HCT116 (cell line): ENCODE results near the gene DDX24. TPM values are rescaled to one million over a fixed set of nuclear protein-coding genes. Genes with fewer than 3 reads are reported as not detected.
A peak's percentile ranks its signal among the peaks of the same experiment; 100 is the strongest.

ENCODE experiments used
- ATAC-seq: fragments of 200-7000 bp; cut with Tn5 transposase; 2 replicates; pipeline ENCODE4 v1.9.1; 2020; ENCODE audit warnings: mild to moderate bottlenecking, moderate library complexity
- BruUV-seq: library from RNA; stranded (reverse); fragments of 400-500 nt; replicated peaks from 2 replicates; lab custom pipeline; 2021; lab: Mats Ljungman, UMichigan
- CTCF ChIA-PET: fragments of 300-600 bp; sonication (Branson Sonifier 250); formaldehyde crosslinking; loops from one replicate; lab custom pipeline; 2021; ENCODE audit warnings: antibody characterized with exemption; lab: Charles Lee
- POLR2A ChIA-PET: fragments of 300-600, 350-600 bp; sonication (Branson Sonifier 250); formaldehyde crosslinking; loops from one replicate; lab custom pipeline; 2021; ENCODE audit warnings: antibody characterized with exemption; lab: Charles Lee
- RAD21 ChIA-PET, 2 experiments: fragments of 300-600 bp; sonication (Branson Sonifier 250); formaldehyde crosslinking; loops; one replicate each; lab custom pipeline; 2023; ENCODE audit warnings: low total read pairs in 2 of 2; ENCODE audit not compliant: uncharacterized antibody in 2 of 2, unreplicated experiment in 2 of 2, low non-redundant PET in 1 of 2; lab: Charles Lee
- DNase-seq: peaks from one replicate; pipeline ENCODE4 v3.0.0-alpha.2; 2010; ENCODE audit warnings: low read depth, low spot score
- H2AFZ ChIP-seq: fragments of 200-600 bp; shearing (Covaris generic), sonication (generic); 2 replicates; pipeline ENCODE4 v1.6.1; 2017; ENCODE audit warnings: low read depth, mixed run types, mixed read lengths, antibody characterized with exemption, low read length; ENCODE audit not compliant: poor library complexity, severe bottlenecking
- H3K27ac ChIP-seq: 2 replicates; pipeline ENCODE4 v1.5.1; 2012; ENCODE audit warnings: low read depth, low read length
- H3K27me3 ChIP-seq: fragments of 200-600 bp; sonication (generic); 2 replicates; pipeline ENCODE4 v1.6.1; 2016; ENCODE audit warnings: mixed run types, low read length, mixed read lengths; ENCODE audit not compliant: insufficient read depth
- H3K36me3 ChIP-seq, 2 experiments: fragments of 200-500 bp in 1 of 2; fragments of 200-600 bp in 1 of 2; sonication (Bioruptor generic) in 1 of 2; sonication (generic) in 1 of 2; 2 replicates each; pipeline versions ENCODE4 v1.5.1 to v1.6.1; 2014 to 2016; ENCODE audit warnings: low read length in 2 of 2, inconsistent platforms in 1 of 2, mixed read lengths in 1 of 2, mixed run types in 1 of 2; ENCODE audit not compliant: insufficient read depth in 2 of 2, control insufficient read depth in 1 of 2
- H3K4me1 ChIP-seq, 2 experiments: fragments of 200-600 bp in 1 of 2; sonication (generic) in 1 of 2; 2 replicates each; pipeline versions ENCODE4 v1.5.1 to v1.6.1; 2012 to 2017; ENCODE audit warnings: low read length in 2 of 2, inconsistent platforms in 1 of 2, mild to moderate bottlenecking in 1 of 2, mixed read lengths in 1 of 2, mixed run types in 1 of 2, moderate library complexity in 1 of 2; ENCODE audit not compliant: insufficient read depth in 2 of 2, control insufficient read depth in 1 of 2
- H3K4me2 ChIP-seq: fragments of 200-600 bp; sonication (generic); 2 replicates; pipeline ENCODE4 v1.6.1; 2017; ENCODE audit warnings: mixed run types, low read length, mixed read lengths
- H3K4me3 ChIP-seq, 2 experiments: fragments of 200-600 bp in 1 of 2; sonication (generic) in 1 of 2; replicated peaks in 1 of 2; 2 replicates each; pipeline ENCODE4 v1.5.1; 2011 to 2016; ENCODE audit warnings: low read length in 2 of 2, control low read depth in 1 of 2, low read depth in 1 of 2, mild to moderate bottlenecking in 1 of 2, mixed read lengths in 1 of 2, mixed run types in 1 of 2
- H3K79me2 ChIP-seq: fragments of 200-600 bp; sonication (generic); 2 replicates; pipeline ENCODE4 v1.6.1; 2017; ENCODE audit warnings: mild to moderate bottlenecking, mixed run types, low read length, moderate library complexity, mixed read lengths; ENCODE audit not compliant: insufficient read depth
- H3K9ac ChIP-seq: fragments of 200-600 bp; sonication (generic); 2 replicates; pipeline ENCODE4 v1.6.1; 2016; ENCODE audit warnings: low read length, mixed read lengths
- H3K9me2 ChIP-seq: fragments of 200-600 bp; sonication (generic), shearing (Covaris generic); 2 replicates; pipeline ENCODE4 v1.6.1; 2017; ENCODE audit warnings: mixed run types, mild to moderate bottlenecking, moderate library complexity; ENCODE audit not compliant: insufficient read depth
- H3K9me3 ChIP-seq, 2 experiments: fragments of 200-500 bp in 1 of 2; fragments of 200-600 bp in 1 of 2; sonication (Bioruptor generic) in 1 of 2; sonication (generic) in 1 of 2; 2 replicates each; pipeline ENCODE4 v1.6.1; 2014 to 2017; ENCODE audit warnings: low read length in 2 of 2, mixed read lengths in 2 of 2, inconsistent platforms in 1 of 2, low read depth in 1 of 2, mild to moderate bottlenecking in 1 of 2, mixed run types in 1 of 2, moderate library complexity in 1 of 2; ENCODE audit not compliant: control insufficient read depth in 1 of 2, insufficient read depth in 1 of 2
- H4K20me1 ChIP-seq: fragments of 200-600 bp; sonication (generic), shearing (Covaris generic); 2 replicates; pipeline ENCODE4 v1.6.1; 2017; ENCODE audit warnings: mixed run types, mild to moderate bottlenecking, moderate library complexity; ENCODE audit not compliant: insufficient read depth
- CBX3 ChIP-seq: IDR thresholded peaks from 2 replicates; pipeline ENCODE4 v1.6.1; 2012; ENCODE audit warnings: low read depth
- CEBPB ChIP-seq: IDR thresholded peaks from 2 replicates; pipeline ENCODE4 v1.6.1; 2012; ENCODE audit warnings: low read depth
- ELF1 ChIP-seq: IDR thresholded peaks from 2 replicates; pipeline ENCODE4 v1.6.1; 2012; ENCODE audit warnings: low read depth, borderline replicate concordance
- EZH2 ChIP-seq: fragments of 200-600 bp; sonication (generic); IDR thresholded peaks from 2 replicates; pipeline ENCODE4 v1.6.1; 2017; ENCODE audit warnings: antibody characterized with exemption, mixed run types
- EZH2phosphoT487 ChIP-seq: fragments of 200-600 bp; IDR thresholded peaks from 2 replicates; pipeline ENCODE4 v1.6.1; 2018; ENCODE audit warnings: antibody characterized with exemption, borderline replicate concordance
- FOSL1 ChIP-seq: IDR thresholded peaks from 2 replicates; pipeline ENCODE4 v1.6.1; 2012; ENCODE audit warnings: low read depth
- MAX ChIP-seq: IDR thresholded peaks from 2 replicates; pipeline ENCODE4 v1.6.1; 2012
- POLR2A ChIP-seq: IDR thresholded peaks from 2 replicates; pipeline ENCODE4 v1.7.0; 2011; ENCODE audit warnings: borderline replicate concordance; ENCODE audit not compliant: insufficient read depth, insufficient read length; ENCODE audit errors: extremely low read depth
- POLR2AphosphoS5 ChIP-seq: IDR thresholded peaks from 2 replicates; pipeline ENCODE4 v1.6.1; 2011; ENCODE audit warnings: mild to moderate bottlenecking, low read depth, low read length, moderate library complexity
- SIN3A ChIP-seq: IDR thresholded peaks from 2 replicates; pipeline ENCODE4 v1.6.1; 2012; ENCODE audit warnings: low read depth
- SP1 ChIP-seq: IDR thresholded peaks from 2 replicates; pipeline ENCODE4 v1.6.1; 2012; ENCODE audit warnings: low read depth
- SRF ChIP-seq: IDR thresholded peaks from 2 replicates; pipeline ENCODE4 v1.6.1; 2012; ENCODE audit warnings: low read depth
- TCF7L2 ChIP-seq: IDR thresholded peaks from 2 replicates; pipeline ENCODE4 v1.7.0; 2011; ENCODE audit warnings: borderline replicate concordance, inconsistent platforms; ENCODE audit not compliant: insufficient read depth, insufficient read length; ENCODE audit errors: extremely low read depth
- ZFX ChIP-seq: fragments of 450-650 bp; IDR thresholded peaks from 2 replicates; pipeline ENCODE4 v1.6.1; 2017
- ZNF274 ChIP-seq: fragments of 200-500 bp; sonication (Bioruptor generic); IDR thresholded peaks from 2 replicates; pipeline ENCODE4 v1.6.1; 2014; ENCODE audit warnings: mild to moderate bottlenecking, low read depth, low read length, inconsistent platforms
- intact Hi-C: fragments of 100-400 bp; cut with micrococcal nuclease; formaldehyde crosslinking; loops from 2 replicates; pipeline ENCODE4 v1.10.0; 2022
- total RNA-seq: library from RNA; stranded (reverse); gene quantifications from one replicate; pipeline ENCODE4 v1.2.1, GENCODE V29; 2021; ENCODE audit not compliant: unreplicated experiment
- TF ChIP-seq, protein P1 (sequence below), 3 experiments: fragments of 200-600 bp in 1 of 3; sonication (generic) in 1 of 3; IDR thresholded peaks in 2 of 3; conservative IDR thresholded peaks in 1 of 3; 2 replicates each; pipeline ENCODE4 v1.5.1; 2012 to 2017; ENCODE audit warnings: low read depth in 2 of 3, low read length in 2 of 3, antibody characterized with exemption in 1 of 3, borderline replicate concordance in 1 of 3, control low read depth in 1 of 3, mild to moderate bottlenecking in 1 of 3, mixed read lengths in 1 of 3, mixed run types in 1 of 3, moderate library complexity in 1 of 3; ENCODE audit not compliant: insufficient read depth in 1 of 3
- TF ChIP-seq, protein P2 (sequence below): IDR thresholded peaks from 2 replicates; pipeline ENCODE4 v1.6.1; 2012; ENCODE audit warnings: low read depth

DDX24 gene
- total RNA-seq, 1 experiment from 2014 or later, result 169 TPM

DNA sequence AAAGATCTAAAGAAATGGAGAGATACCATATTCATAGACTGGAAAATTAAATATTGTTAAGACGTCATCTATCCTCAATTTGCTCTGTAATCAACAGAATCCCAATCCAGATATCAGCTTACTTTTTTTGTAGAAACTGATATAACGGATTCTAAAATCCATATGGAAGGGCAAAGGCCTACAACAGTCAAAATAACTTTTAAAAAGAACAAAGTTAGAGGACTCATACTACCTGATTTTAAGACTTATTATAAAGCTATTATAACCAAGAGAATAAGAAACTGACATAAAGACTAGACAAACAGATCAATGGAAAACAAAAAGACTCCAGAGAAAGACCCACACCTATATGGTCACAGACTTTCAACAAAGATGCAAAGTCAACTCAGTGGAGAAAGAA lies 6.0 kb downstream of the DDX24 start:
- ChIA-PET POLR2A (no interaction called here), CTCF (no interaction called here)
- Histone ChIP-seq H3K9ac (no peak overlapping the region), H3K4me2 (no peak overlapping the region), H3K27ac (no peak overlapping the region)
- ATAC-seq, result no peak
- no peak for DNase-seq
- TF ChIP-seq EZH2phosphoT487, result no peak
- TF ChIP-seq, protein P1, sequence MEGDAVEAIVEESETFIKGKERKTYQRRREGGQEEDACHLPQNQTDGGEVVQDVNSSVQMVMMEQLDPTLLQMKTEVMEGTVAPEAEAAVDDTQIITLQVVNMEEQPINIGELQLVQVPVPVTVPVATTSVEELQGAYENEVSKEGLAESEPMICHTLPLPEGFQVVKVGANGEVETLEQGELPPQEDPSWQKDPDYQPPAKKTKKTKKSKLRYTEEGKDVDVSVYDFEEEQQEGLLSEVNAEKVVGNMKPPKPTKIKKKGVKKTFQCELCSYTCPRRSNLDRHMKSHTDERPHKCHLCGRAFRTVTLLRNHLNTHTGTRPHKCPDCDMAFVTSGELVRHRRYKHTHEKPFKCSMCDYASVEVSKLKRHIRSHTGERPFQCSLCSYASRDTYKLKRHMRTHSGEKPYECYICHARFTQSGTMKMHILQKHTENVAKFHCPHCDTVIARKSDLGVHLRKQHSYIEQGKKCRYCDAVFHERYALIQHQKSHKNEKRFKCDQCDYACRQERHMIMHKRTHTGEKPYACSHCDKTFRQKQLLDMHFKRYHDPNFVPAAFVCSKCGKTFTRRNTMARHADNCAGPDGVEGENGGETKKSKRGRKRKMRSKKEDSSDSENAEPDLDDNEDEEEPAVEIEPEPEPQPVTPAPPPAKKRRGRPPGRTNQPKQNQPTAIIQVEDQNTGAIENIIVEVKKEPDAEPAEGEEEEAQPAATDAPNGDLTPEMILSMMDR (IDR thresholded peaks at IDR 0.05 in 2 of 3, conservative IDR thresholded peaks at IDR 0.05 in 1 of 3; ENCODE audit: borderline replicate concordance in 1 of 3, insufficient read depth in 1 of 3, low read depth in 2 of 3, low read length in 2 of 3), result no peak
- TF ChIP-seq CBX3, result no peak
- TF ChIP-seq ZNF274, result peak; percentile 58
- no peak for TF ChIP-seq POLR2A
- TF ChIP-seq, all 23 proteins: peak for 1
- peaks cover 100% of the 10 kb centered on the region for H3K79me2 ChIP-seq
- H2AFZ ChIP-seq, result no peak overlapping the region
- BruUV-seq, result no TSS peak
- no peaks in the 10 kb centered on the region; a peak in 2 of 4 replicates for H3K9me3 ChIP-seq
- intact Hi-C loops, result no loop called here
- peaks cover 5 to 6% of the 10 kb centered on the region in 2 experiments; a peak in 3 of 4 replicates for H3K4me1 ChIP-seq
- H3K36me3 ChIP-seq, result peaks cover 14 to 38% of the 10 kb centered on the region in 2 experiments
- no peak overlapping the region for H3K4me3 ChIP-seq
- peaks cover 5% of the 10 kb centered on the region; the same call in 1 of the 2 replicates for H4K20me1 ChIP-seq
- H3K27me3 ChIP-seq, result no peaks in the 10 kb centered on the region
- H3K9me2 ChIP-seq, result no peaks in the 10 kb centered on the region
- RAD21 ChIA-PET, result no interaction called here

DNA sequence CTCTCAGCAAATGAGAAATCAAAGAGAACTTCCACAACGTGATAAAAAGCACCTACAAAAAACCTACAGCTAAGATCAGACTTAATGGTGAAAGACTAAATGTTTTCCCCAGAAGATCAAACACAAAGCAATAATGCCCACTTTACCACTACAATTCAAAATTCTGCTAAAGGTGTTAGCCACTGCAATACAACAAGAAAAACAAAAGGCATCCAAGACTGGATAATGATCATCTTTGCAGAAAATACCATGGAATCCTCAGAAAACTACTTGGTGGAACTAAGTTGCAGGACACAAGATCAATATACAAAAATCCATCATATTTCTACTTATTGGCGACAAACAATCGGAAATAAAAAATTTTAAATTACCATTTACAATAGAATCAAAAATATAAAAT lies 6.5 kb downstream of the DDX24 start:
- POLR2A ChIA-PET, result no interaction called here
- intact Hi-C loops, result no loop called here
- H3K4me2 ChIP-seq, result no peak overlapping the region
- H3K9me3 ChIP-seq, result no peaks in the 10 kb centered on the region; a peak in 2 of 4 replicates
- no TSS peak for BruUV-seq
- no peak overlapping the region for H3K4me3 ChIP-seq
- H3K9me2 ChIP-seq, result no peaks in the 10 kb centered on the region
- H3K36me3 ChIP-seq, result peaks cover 14 to 42% of the 10 kb centered on the region in 2 experiments
- ATAC-seq, result no peak
- peaks cover under 1 to 1% of the 10 kb centered on the region in 2 experiments; a peak in 3 of 4 replicates for H3K4me1 ChIP-seq
- H3K27me3 ChIP-seq, result no peaks in the 10 kb centered on the region
- DNase-seq, result no peak
- 0 out of 2 replicates have a peak, but pooled peaks cover 3% of the 10 kb centered on the region for H4K20me1 ChIP-seq
- H3K27ac ChIP-seq, result no peak overlapping the region
- CTCF ChIA-PET, result no interaction called here
- no peak overlapping the region for H3K9ac ChIP-seq
- RAD21 ChIA-PET, result no interaction called here
- no peak overlapping the region for H2AFZ ChIP-seq
- H3K79me2 ChIP-seq, result peaks cover 100% of the 10 kb centered on the region
- no peak for TF ChIP-seq SIN3A
- TF ChIP-seq FOSL1, result no peak
- no peak for TF ChIP-seq POLR2AphosphoS5
- no peak for TF ChIP-seq EZH2
- no peak for TF ChIP-seq SRF
- no peak for TF ChIP-seq SP1
- TF ChIP-seq TCF7L2, result no peak
- TF ChIP-seq, protein P2, sequence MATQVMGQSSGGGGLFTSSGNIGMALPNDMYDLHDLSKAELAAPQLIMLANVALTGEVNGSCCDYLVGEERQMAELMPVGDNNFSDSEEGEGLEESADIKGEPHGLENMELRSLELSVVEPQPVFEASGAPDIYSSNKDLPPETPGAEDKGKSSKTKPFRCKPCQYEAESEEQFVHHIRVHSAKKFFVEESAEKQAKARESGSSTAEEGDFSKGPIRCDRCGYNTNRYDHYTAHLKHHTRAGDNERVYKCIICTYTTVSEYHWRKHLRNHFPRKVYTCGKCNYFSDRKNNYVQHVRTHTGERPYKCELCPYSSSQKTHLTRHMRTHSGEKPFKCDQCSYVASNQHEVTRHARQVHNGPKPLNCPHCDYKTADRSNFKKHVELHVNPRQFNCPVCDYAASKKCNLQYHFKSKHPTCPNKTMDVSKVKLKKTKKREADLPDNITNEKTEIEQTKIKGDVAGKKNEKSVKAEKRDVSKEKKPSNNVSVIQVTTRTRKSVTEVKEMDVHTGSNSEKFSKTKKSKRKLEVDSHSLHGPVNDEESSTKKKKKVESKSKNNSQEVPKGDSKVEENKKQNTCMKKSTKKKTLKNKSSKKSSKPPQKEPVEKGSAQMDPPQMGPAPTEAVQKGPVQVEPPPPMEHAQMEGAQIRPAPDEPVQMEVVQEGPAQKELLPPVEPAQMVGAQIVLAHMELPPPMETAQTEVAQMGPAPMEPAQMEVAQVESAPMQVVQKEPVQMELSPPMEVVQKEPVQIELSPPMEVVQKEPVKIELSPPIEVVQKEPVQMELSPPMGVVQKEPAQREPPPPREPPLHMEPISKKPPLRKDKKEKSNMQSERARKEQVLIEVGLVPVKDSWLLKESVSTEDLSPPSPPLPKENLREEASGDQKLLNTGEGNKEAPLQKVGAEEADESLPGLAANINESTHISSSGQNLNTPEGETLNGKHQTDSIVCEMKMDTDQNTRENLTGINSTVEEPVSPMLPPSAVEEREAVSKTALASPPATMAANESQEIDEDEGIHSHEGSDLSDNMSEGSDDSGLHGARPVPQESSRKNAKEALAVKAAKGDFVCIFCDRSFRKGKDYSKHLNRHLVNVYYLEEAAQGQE, result no peak
- no peak for TF ChIP-seq CEBPB
- TF ChIP-seq ZFX, result no peak
- no peak for TF ChIP-seq ZNF274
- TF ChIP-seq ELF1, result no peak
- no peak for TF ChIP-seq EZH2phosphoT487
- no peak for TF ChIP-seq MAX
